ENCODE data around the gene TMEM175. TPM values are rescaled to one million over a fixed set of nuclear protein-coding genes. Genes with fewer than 3 reads are reported as not detected.
"Not testable (repeated sequence)": the region's sequence is repeated elsewhere in the genome, so short reads cannot be mapped to it uniquely, and the experiment has no call there.

The TMEM175 gene
- total RNA-seq, 2 experiments from 2014 or later, result 11.0 to 11.2 TPM

- ChIA-PET CTCF (no interaction called here), POLR2A (interaction anchor here (1.0 to 2.8 kb wide), 3 partner anchors 8 to 46 kb away, joined by 3 to 11 read pairs (median 4); partner anchors contain the start of genes GAK and TMEM175)
- peak overlapping the region; percentile 87 for H3K27ac Mint-ChIP-seq
- H3K4me1 Mint-ChIP-seq (ENCODE audit: low read depth), result peaks cover 63% of the 10 kb centered on the region
- ATAC-seq (peak; percentile 83), DNase-seq (peak; percentile 62)
- intact Hi-C loops (cut with micrococcal nuclease), result no loop called here
- peak overlapping the region; percentile 8 for H3K4me3 Mint-ChIP-seq
- TF ChIP-seq CTCF (IDR thresholded peaks at IDR 0.05), result no peak
- H3K27me3 Mint-ChIP-seq, result no peaks in the 10 kb centered on the region
- no peaks in the 10 kb centered on the region for H3K9me3 Mint-ChIP-seq
- H3K36me3 Mint-ChIP-seq (ENCODE audit: low read depth), result peaks cover 23% of the 10 kb centered on the region
Measured at GRCh38 chr4:924107-925096, 7.9 kb upstream of the TMEM175 start.

- ChIA-PET CTCF (no interaction called here), POLR2A (interaction anchor here (1.0 kb wide), 1 partner anchor 46 kb away, joined by 4 read pairs; no protein-coding TSS in a partner anchor)
- no peaks in the 10 kb centered on the region for H3K9me3 Mint-ChIP-seq
- no peak overlapping the region for H3K4me3 Mint-ChIP-seq
- no peak for TF ChIP-seq CTCF (IDR thresholded peaks at IDR 0.05)
- ATAC-seq (no peak), DNase-seq (no peak)
- H3K27me3 Mint-ChIP-seq, result no peaks in the 10 kb centered on the region
- H3K27ac Mint-ChIP-seq, result peak overlapping the region; percentile 87
- peaks cover 18% of the 10 kb centered on the region for H3K36me3 Mint-ChIP-seq (ENCODE audit: low read depth)
- H3K4me1 Mint-ChIP-seq (ENCODE audit: low read depth), result peaks cover 61% of the 10 kb centered on the region
- intact Hi-C loops (cut with micrococcal nuclease), result no loop called here
Measured at GRCh38 chr4:925171-925570, 7.1 kb upstream of the TMEM175 start.

GRCh38 chr4:925771-926500 is 6.3 kb upstream of the TMEM175 start:
- POLR2A ChIA-PET, result no interaction called here
- ATAC-seq (no peak), DNase-seq (no peak)
- Mint-ChIP-seq H3K27me3 (no peaks in the 10 kb centered on the region), H3K9me3 (no peaks in the 10 kb centered on the region), H3K4me3 (no peak overlapping the region), H3K36me3 (ENCODE audit: low read depth) (peaks cover 17% of the 10 kb centered on the region), H3K4me1 (ENCODE audit: low read depth) (peaks cover 68% of the 10 kb centered on the region), H3K27ac (no peak overlapping the region)
- CTCF ChIA-PET, result no interaction called here
- no peak for TF ChIP-seq CTCF (IDR thresholded peaks at IDR 0.05)
- intact Hi-C loops (cut with micrococcal nuclease), result no loop called here

GRCh38 chr4:926538-926937 is 5.7 kb upstream of the TMEM175 start:
- intact Hi-C loops (cut with micrococcal nuclease), result no loop called here
- Mint-ChIP-seq H3K27me3 (no peaks in the 10 kb centered on the region), H3K4me3 (no peak overlapping the region), H3K9me3 (no peaks in the 10 kb centered on the region), H3K4me1 (ENCODE audit: low read depth) (peaks cover 65% of the 10 kb centered on the region), H3K27ac (no peak overlapping the region), H3K36me3 (ENCODE audit: low read depth) (peaks cover 17% of the 10 kb centered on the region)
- ATAC-seq (no peak), DNase-seq (no peak)
- ChIA-PET POLR2A (no interaction called here), CTCF (no interaction called here)
- TF ChIP-seq CTCF (IDR thresholded peaks at IDR 0.05), result no peak

GRCh38 chr4:927566-927965 is 4.7 kb upstream of the TMEM175 start:
- POLR2A ChIA-PET; H3K4me3 Mint-ChIP-seq; H3K9me3 Mint-ChIP-seq; ATAC-seq; DNase-seq; CTCF ChIA-PET; H3K27me3 Mint-ChIP-seq; intact Hi-C loops (cut with micrococcal nuclease); H3K27ac Mint-ChIP-seq; H3K36me3 Mint-ChIP-seq (ENCODE audit: low read depth): not testable (repeated sequence)
- peaks cover 57% of the 10 kb centered on the region for H3K4me1 Mint-ChIP-seq (ENCODE audit: low read depth)
